SW 1271 (cell line): Measurements from ENCODE around the gene OR6B1.

Experiments used
- DNase-seq, 2 experiments: peaks; one replicate each; lab custom pipeline; 2025; lab: John Stamatoyannopoulos, UW

Gene OR6B1

GRCh38 chr7:144000020-144000419, at the start of gene OR6B1:
Gene OR6B1 (plus strand): TSS chr7:144000320. CDS start chr7:144003997, 3,677 bp downstream.
- DNase-seq: no peak

- no peak for DNase-seq
These were observed 46.7 kb upstream of the OR6B1 start for GRCh38 chr7:143953421-143953820.

DNA sequence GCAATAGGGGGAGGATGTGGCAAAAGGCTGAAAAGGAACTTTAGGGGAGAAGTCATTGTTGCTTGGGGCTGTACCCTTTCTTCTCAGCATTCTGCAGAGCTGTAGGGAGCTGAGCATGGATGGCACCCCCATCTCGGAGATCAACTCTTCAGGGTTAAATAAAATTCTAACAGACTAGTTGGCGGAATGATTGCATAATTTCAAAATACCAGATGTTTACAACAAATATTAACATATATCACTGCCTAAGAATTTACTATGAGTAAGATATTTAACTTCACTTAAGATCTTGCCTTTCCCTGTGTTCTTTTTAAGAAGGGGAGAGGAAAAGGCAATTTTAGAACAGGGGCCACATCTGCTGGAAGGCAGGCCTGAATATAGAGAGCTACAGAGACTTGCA, 46.0 kb upstream of the OR6B1 start:
- DNase-seq: no peak

DNA sequence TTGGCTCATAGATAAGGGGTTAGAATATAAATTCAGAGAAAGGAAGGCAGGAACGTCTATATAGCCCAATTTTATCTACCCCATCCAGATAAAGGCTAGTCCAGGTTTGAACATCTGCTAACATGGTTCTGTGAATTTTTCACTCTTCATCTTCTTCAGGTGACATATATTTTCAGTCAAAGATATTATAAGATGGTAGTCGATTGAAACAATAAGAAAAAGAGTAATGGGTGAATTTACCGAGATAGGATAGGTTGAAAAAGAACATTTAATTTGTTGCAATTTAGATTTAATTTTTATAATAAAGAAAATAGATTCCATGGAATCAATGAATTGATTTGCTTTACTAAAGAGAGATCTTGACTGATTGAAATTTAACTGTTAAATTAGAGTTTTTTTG, 45.6 kb upstream of the OR6B1 start, which contains the start of gene OR2F1:
TSS of gene OR2F1 (plus strand) at position 301 of the 400 bp plus-strand sequence. CDS start 5,127 bp downstream, outside the sequence.
- DNase-seq: no peak

GRCh38 chr7:143958781-143959180, 41.3 kb upstream of the OR6B1 start:
- DNase-seq: no peak

DNA sequence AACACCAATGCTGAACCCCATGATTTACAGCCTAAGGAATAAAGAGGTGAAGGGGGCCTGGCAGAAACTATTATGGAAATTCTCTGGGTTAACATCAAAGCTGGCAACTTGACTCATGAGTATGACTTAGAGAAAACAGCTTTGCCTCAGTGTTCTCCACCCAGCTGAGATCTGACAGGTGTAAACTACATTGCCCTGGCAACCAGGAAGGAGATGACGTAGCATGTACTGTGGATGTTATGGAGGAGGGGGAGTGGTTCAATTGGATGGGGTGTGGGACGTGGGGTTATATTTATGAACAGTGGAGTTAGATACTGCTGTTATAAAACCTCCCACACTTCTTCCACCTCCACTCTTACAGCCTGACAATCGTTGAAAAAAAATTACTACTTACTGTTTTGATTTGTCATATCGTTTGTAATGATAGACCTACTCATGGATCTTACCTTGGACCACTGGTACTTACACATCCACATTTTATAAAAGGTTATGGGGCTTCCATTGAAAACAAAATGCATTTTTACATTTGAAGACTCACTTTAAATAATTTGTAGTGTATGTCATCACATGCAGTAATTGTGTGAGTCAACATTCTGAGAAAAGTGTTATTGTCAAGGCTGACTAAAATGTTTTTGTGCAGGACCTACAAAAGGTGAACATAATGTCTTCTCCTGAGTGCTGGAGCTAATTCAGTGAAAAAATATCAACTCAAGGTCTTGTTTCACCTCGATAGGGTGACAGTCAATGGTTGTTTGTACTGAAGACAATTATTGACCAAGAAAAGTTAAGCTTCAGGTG, 39.1 kb upstream of the OR6B1 start:
- DNase-seq: no peak

GRCh38 chr7:143965280-143965679, 34.8 kb upstream of the OR6B1 start:
- no peak for DNase-seq

- DNase-seq: no peak
These were observed 32.7 kb upstream of the OR6B1 start for GRCh38 chr7:143967398-143967797.

GRCh38 chr7:143973870-143974416, 26.2 kb upstream of the OR6B1 start:
- no peak for DNase-seq

DNA sequence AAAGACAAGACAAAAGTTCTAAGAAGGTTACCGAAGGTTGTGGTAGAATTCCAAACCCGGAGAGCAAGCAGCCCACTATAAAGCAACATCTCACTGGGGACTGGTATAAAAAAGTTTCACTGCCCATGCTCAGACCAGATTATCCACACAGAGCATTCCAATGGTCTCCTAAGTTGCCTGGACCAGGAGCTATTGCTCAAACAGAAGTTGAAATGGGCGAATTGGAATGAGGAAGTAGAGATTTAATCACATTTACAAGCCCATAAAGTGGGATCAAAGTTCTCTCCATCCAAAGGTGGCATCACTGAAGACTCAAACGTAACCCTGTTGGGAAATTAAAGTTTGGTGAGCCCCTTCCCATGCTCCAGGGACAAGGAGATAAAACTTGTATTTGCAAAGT, 25.7 kb upstream of the OR6B1 start:
- no peak for DNase-seq

DNA sequence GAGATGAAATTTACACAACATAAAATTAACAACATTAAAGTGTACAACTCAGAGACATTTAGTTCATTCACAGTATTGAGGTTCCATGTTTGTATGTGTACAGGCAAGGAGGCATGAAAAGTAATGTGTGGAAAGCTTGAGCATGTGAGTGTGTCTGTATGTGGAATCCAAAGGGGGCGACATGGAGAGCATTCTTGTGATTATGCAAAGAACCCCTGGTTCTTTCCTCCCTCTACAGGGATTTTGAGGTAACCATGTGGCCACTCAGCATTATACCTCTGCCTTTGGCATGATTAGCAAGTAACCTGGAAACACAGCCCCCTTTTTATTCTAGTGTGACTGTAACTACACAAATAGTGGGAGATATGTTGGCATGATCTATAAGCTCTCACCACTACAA, 24.5 kb upstream of the OR6B1 start:
- peak in 1 of 2 experiments; percentile 5 for DNase-seq

DNA sequence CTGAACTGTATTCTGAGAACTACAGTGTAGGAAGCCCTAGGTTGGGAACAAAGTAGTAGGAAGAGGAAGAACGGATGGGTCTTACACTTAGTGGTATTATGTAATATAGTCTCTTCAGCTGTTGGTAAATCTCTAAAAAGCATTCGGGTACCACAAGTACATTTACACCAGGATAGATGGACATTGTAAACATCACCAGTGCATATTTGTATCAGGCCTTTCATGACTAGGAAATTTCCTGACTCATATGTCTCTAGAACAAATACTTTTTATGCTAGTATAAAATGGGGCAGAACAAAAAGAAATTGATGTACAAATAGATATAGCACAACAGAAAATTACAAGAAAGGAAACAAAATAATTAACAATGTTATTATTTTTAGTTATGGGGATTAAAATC, 21.5 kb upstream of the OR6B1 start:
- no peak for DNase-seq

DNA sequence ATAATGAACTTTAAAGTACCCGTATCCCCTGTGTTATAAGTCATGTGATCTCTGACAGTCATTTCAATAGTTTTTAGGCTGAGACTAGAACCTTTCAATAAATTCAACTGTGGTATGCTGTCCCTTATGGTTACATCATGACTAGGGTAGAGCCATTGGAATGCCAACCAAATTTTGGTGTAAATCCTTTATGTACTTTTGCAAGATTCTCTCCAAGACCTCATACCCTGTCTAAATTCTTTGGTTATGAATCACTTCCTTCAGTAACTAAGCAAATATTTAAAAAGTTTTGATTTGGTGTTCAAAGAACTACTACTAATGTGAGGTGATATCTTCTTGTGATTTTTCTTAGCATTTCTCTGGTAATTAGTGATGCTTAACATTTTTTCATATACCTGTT, 20.8 kb upstream of the OR6B1 start:
- DNase-seq: peak in 1 of 2 experiments; percentile 51

DNA sequence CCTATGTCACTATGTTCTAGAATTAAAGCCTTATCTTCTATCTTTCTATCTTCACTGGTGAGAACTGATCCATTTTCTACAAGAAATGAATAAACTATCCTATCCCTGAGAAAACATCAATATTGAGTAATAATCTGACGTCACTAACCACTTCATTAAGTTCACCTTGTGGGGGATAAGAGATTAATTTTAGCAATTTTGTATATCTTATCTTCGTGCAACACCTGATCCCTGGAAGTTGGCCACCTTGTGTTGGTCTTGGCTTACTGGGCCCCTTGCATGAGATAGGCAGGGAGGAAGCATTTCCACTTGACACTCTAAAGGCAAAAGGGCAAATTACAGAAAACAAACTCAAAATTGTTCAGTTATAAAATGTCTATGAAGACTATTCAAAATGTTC, 20.1 kb upstream of the OR6B1 start:
- no peak for DNase-seq

DNA sequence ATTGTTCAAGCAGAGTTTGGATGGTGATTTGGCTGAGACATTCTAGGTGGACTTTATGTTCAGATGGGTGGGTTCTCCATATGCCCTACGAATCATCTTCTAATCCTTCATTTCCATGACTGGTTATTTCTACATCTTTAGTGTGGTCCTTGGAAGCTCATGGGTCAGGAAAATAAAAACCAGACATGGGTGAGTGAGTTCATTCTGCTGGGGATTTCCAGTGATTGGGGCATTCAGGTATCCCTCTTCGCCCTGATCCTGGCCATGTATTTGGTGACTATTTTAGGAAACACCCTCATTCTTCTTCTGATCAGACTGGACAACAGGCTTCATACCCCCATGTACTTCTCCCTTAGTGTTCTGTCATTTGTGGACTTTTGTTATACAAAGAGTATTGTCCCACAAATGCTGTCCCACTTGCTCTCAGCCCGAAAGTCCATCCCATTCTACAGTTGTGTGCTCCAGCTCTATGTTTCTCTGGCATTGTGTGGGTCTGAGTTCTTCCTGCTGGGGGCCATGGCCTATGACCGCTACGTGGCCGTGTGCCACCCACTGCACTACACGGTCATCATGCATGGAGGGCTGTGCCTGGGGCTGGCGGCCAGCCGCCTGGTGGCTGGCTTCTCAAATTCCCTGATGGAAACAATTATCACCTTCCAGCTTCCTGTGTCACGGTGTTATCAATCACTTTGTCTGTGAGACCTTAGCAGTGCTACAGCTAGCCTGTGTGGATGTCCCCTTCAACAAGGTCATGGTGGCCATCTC, 19.2 kb upstream of the OR6B1 start:
- no peak for DNase-seq

GRCh38 chr7:143983960-143984359, 16.2 kb upstream of the OR6B1 start:
- no peak for DNase-seq

- DNase-seq: no peak
These were observed 12.6 kb upstream of the OR6B1 start for GRCh38 chr7:143987513-143987912.

- DNase-seq: no peak
These were observed 11.0 kb upstream of the OR6B1 start for GRCh38 chr7:143988976-143989745.

DNA sequence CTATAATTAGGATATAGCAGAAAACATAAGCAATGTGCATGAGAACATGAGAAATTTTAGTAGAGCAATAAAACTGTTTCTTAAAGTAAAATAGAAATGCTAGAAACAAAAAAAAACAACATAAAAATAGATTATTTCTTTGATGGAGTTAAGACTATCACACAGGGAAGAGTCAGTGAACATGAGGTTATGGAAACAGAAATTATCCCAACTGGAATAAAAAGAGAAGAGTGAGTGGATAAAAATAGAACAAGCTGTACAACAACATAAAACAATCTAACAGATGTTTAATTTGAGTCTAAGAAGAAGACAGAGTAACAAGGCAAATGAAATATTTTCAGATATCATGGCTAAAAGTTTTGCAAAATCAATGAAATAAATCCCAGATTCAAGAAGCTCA, 7.5 kb upstream of the OR6B1 start:
- no peak for DNase-seq

DNA sequence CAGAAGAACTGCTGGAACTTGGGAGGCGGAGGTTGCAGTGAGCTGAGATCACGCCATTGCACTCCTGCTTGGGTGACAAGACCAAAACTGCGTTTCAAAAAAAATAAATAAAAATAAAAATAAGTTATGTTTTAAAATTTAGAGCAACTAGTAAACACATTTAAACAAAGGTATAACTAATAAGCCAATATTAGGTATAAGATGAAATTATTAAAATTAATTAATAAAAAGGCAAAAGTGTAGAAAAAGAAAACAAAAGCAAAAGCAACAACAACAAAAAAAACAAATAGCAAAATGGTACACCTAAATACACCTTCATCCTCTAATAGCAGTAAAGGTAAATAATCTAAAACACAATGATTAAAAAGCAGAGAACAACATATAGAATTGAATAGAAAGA, 6.2 kb upstream of the OR6B1 start:
- DNase-seq: no peak

- no peak for DNase-seq
These were observed 1.4 kb downstream of the OR6B1 start for GRCh38 chr7:144001543-144001942.

- DNase-seq: no peak
These were observed 4.6 kb downstream of the OR6B1 start for GRCh38 chr7:144004703-144005102.
